SKM-1 treated with dmso at 0.1 percent for 144 hours (cell line): ENCODE measurements around the gene WIPF3.
"Not testable (repeated sequence)": the region's sequence is repeated elsewhere in the genome, so short reads cannot be mapped to it uniquely, and the experiment has no call there.

Experiments
- DNase-seq: peaks from one replicate; lab custom pipeline; 2025; ENCODE audit not compliant: unreplicated experiment; lab: John Stamatoyannopoulos, UW

The WIPF3 gene

GRCh38 chr7:29878081-29878688 is 71.9 kb downstream of the WIPF3 start:
- no peak for DNase-seq

DNA sequence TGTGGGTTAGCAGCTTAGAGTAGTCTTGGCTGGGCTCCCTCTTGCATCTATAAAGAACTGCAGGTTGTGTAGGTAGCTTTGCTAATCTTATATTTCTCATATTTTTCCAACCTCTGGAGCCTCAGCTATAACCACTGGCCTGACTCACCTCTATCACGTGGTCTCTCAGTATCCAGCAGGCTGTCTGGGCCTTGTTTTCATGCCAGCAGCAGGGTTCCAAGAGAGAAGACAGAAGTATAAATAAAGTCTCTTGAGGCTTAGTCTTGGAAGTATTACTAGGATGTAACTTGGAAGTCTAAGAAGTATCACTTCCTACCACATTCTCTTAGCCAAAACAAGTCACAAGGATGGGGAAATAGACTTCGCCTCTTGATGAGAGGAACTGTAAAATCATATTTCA is 73.3 kb downstream of the WIPF3 start:
- no peak for DNase-seq

DNA sequence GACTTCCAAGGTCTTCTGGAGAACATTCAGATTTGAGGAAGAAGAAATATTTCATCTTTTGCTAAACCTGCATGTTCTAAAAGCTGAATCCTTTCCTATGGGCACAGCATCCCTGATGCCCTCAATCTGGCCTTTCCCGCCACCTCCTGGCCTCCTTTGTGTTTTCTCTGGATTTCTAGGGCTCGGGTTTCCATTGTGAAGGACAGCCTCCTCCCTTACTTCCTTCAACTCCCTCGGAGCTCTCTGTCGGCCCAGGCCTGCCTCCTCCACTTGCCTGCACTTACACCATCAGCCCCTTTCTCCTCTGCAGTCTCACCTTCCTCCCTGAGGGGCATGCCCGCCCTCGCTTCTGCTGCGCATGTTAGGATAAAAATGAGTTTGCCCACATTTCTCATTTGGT is 75.4 kb downstream of the WIPF3 start:
- DNase-seq, result no peak

DNA sequence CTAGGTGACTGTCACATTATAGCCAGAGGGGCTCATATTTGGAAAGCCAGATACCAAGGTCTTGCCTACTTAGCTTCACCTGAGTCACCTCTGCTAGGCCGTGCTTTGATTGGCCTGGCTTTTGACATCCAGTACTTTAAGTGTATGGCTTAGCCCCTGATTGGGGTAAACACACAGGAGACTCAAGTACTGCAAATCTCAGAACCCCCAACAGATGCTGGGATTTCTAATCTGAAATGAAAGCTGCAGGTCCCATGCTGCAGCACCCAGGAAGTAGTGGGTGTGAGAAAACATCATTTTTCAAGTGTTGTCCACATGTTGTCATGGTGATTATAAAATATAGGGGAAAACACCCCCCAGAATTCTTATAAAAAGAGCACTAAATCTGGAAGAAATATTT is 76.2 kb downstream of the WIPF3 start:
- no peak for DNase-seq

GRCh38 chr7:29883462-29884398 is 77.4 kb downstream of the WIPF3 start:
- no peak for DNase-seq

GRCh38 chr7:29884399-29885272 is 78.3 kb downstream of the WIPF3 start:
- no peak for DNase-seq

- DNase-seq, result no peak
Measured at GRCh38 chr7:29885626-29886025, 79.3 kb downstream of the WIPF3 start.

- no peak for DNase-seq
Measured at GRCh38 chr7:29886827-29887226, 80.5 kb downstream of the WIPF3 start.

- DNase-seq, result no peak
Measured at GRCh38 chr7:29888006-29888405, 81.7 kb downstream of the WIPF3 start.

GRCh38 chr7:29889288-29889687 is 83.0 kb downstream of the WIPF3 start:
- no peak for DNase-seq

- no peak for DNase-seq
Measured at GRCh38 chr7:29890251-29890650, 83.9 kb downstream of the WIPF3 start.

DNA sequence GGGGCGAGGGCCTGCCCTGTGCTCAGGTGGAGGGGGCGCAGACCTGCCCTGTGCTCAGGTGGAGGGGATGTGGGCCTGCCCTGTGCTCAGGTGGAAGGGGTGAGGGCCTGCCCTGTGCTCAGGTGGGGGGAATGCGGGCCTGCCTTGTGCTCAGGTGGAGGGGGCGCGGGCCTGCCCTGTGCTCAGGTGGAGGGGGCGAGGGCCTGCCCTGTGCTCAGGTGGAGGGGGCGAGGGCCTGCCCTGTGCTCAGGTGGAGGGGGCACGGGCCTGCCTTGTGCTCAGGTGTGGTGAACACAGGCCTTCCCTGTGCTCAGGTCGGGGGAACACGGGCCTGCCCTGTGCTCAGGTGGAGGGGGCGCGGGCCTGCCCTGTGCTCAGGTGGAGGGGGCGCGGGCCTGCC is 84.5 kb downstream of the WIPF3 start:
- not testable (repeated sequence) for DNase-seq

GRCh38 chr7:29891766-29892165 is 85.5 kb downstream of the WIPF3 start:
- DNase-seq, result no peak

DNA sequence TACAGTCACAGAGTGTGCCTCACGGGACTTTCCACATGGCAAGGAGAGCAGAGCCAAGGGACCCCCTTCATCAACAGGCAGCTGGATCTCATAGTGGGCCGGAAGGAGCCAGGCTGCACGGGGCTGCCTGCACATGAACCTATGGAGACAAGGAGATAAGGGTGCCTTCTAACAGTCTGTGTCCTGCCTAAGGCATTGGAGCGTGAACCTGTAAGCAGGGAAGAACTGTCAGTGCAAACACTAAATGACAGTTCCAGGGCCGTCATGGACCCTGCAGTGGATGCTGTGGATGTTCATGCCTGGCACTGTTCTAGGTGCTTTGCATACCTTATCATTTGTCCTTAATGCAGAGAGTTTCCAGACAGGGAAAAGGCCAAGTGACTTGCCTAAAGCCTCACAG is 85.9 kb downstream of the WIPF3 start:
- DNase-seq, result no peak

DNA sequence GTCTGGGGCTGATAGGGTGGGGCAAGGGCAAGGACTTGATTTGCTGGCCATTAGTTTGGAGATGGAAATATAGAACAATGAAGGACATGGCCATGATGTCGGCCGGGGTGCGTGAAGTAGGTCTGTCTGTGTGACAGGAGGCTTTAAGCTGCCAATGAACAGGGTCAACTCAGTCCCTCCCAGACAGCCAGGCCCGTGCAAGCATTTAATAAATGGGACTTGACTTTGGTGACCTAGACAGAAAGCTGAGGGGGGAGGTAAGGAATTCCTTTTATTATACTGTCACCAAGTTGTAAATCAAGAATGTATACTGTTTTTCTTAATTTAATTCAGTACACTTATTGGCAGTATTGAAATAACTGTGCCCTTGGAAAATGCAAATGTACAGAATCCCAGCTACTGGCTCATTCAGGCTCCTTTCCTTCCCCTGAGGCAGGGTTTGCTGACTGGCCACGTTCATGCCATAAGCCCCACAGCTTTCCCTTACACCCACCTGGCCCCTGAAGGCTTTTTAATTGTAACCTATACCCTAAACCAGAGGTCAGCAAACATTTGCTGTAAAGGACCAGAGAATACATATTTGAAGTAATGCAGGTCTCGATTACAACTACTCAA is 87.2 kb downstream of the WIPF3 start:
- no peak for DNase-seq

DNA sequence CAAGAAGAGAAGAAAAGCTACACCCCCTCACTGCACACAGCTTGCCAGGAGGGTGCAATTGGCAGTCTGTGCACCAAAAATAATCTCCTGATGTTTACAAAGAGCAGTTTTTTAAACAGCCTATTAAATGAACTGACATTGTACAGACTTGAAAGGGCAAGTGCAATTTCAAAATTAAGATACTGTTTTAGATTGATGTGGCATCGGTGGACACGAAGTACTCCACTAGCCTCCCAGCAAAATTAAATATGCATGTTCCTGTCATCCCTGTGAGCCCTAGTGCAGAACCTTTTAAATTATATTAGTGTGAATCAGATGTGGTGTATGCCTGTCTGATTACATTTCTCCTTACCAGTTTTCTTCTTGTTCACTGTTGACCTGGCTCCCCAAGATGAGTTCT is 87.9 kb downstream of the WIPF3 start:
- no peak for DNase-seq

- no peak for DNase-seq
Measured at GRCh38 chr7:29895559-29895958, 89.3 kb downstream of the WIPF3 start.

DNA sequence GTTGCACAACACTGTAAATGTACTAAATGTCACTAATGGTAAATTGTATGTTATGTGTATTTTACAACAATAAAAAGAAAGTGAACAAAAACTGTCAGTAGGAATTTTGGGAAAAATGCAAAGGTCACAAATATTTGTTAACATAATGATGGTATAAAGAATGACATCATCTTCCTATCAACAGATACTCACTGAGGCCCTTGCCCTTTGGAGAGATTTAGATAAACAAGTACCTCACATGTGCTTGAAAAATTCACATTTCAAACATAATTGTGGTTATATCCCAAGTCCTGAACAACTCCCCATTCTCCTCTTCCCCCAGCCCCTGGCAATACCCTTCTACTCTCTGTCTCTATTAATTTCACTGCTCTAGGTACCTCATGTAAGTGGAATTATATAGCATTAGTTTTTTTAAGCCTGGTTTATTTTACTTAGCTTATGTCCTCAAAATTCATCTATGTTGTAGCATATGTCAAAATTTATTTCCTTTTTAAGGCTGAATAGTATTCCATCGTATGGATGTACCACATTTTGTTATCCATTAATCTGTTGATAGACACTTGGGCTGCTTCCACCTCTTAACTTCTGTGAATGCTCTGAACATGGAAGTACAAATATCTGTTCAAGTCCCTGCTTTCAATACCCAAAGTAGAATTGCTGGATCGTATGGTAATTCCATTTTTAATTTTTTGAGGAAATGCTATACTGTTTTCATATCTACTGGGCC is 90.5 kb downstream of the WIPF3 start:
- DNase-seq, result no peak

DNA sequence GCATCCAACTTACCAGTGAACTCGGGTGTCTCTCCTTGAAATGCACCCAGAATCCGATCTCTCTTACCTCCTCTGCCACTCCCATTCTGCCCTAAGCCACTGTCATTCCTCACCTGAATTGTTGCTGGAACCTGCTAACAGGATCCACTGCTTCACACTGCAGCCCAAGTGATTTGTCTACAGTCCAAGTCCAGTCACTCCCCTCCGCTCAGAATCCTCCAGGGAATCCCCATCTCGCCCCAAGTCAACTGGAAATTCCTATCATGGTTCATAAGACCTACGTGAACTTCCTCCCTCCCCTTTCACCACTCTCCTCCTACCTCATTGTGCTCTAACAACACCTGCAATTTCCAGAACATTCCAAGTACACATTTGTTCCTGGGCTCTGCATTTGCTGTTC is 92.0 kb downstream of the WIPF3 start:
- no peak for DNase-seq

DNA sequence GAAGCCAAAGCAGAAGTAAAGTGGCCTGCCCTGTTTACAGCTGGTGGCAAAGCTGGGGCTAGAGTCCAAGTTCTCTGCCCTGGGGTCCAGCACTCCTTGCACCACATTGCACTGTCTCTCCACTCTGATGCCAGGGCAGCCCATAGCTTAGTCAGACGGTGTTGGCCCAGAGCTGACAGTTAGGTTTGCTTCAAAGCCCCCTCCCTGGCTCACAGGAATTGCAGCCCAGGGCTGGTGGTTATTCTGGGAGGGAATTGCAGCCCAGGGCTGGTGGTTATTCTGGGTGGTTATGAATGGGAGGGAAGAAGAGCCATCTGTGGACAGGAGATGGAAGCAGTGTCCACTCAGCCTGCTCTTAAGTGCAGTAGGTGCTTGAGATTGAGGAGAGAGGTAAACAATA is 94.4 kb downstream of the WIPF3 start:
- DNase-seq, result no peak
